K562 (cell line): ENCODE measurements around the gene KCTD19. TPM values are rescaled to one million over a fixed set of nuclear protein-coding genes. Genes with fewer than 3 reads are reported as not detected.

Experiments used
- ATF1 ChIP-seq, 2 experiments: fragments of 450-650 bp in 1 of 2; IDR thresholded peaks; 2 replicates each; pipeline ENCODE4 v1.6.1; 2016; ENCODE audit warnings: missing compliant biosample characterization in 1 of 2, missing genetic modification characterization in 1 of 2
- CCAR2 ChIP-seq: fragments of 200-400 bp; formaldehyde crosslinking; IDR thresholded peaks from 2 replicates; pipeline ENCODE4 v1.6.1; 2017; ENCODE audit warnings: mild to moderate bottlenecking, low read depth, low read length
- CREB1 ChIP-seq, 2 experiments: sonication (generic) in 1 of 2; formaldehyde crosslinking in 1 of 2; IDR thresholded peaks; 2 replicates each; pipeline versions ENCODE4 v1.6.1 to v1.8.0; 2012 to 2022; ENCODE audit warnings: inconsistent platforms in 1 of 2, mild to moderate bottlenecking in 1 of 2, missing genetic modification reagents in 1 of 2, moderate library complexity in 1 of 2
- FOXP1 ChIP-seq: sonication (generic); formaldehyde crosslinking; IDR thresholded peaks from 2 replicates; pipeline ENCODE4 v1.8.0; 2022; ENCODE audit warnings: mild to moderate bottlenecking, missing genetic modification reagents
- FUS ChIP-seq: fragments of 200-400 bp; formaldehyde crosslinking; optimal IDR thresholded peaks from 2 replicates; pipeline ENCODE3; 2017; ENCODE audit warnings: low read depth, low read length
- IFI16 ChIP-seq: fragments of 250-450 bp; sonication (Bioruptor Pico); IDR thresholded peaks from 2 replicates; pipeline ENCODE4 v2.1.2; 2022; ENCODE audit warnings: mild to moderate bottlenecking, inconsistent platforms
- KLF10 ChIP-seq: fragments of 250-450 bp; sonication (Bioruptor Pico); IDR thresholded peaks from 2 replicates; pipeline ENCODE4 v1.6.1; 2021; ENCODE audit warnings: matching md5 sums
- MEF2A ChIP-seq: IDR thresholded peaks from 2 replicates; pipeline ENCODE4 v1.6.1; 2011; ENCODE audit warnings: low read depth, mild to moderate bottlenecking, low read length, moderate library complexity; ENCODE audit not compliant: control insufficient read depth
- MEF2D ChIP-seq: conservative IDR thresholded peaks from 2 replicates; pipeline ENCODE4 v1.6.1; 2016; ENCODE audit warnings: low read depth, missing genetic modification characterization, missing compliant biosample characterization
- NCOA4 ChIP-seq: fragments of 450-650 bp; IDR thresholded peaks from 2 replicates; pipeline ENCODE4 v1.6.1; 2018; ENCODE audit warnings: mild to moderate bottlenecking; ENCODE audit not compliant: partially characterized antibody
- POU5F1 ChIP-seq: fragments of 150-350 bp; IDR thresholded peaks from 2 replicates; pipeline ENCODE4 v1.6.1; 2014; ENCODE audit warnings: borderline replicate concordance, low read length, low read depth, mild to moderate bottlenecking; ENCODE audit not compliant: partially characterized antibody
- RAD21 ChIP-seq, 2 experiments: fragments of 250-450 bp in 1 of 2; fragments of 450-650 bp in 1 of 2; sonication (Bioruptor Pico) in 1 of 2; formaldehyde crosslinking in 1 of 2; IDR thresholded peaks in 1 of 2; conservative IDR thresholded peaks in 1 of 2; 2 replicates each; pipeline versions ENCODE4 v1.4.0 to v1.8.0; 2020 to 2022; ENCODE audit warnings: mild to moderate bottlenecking in 2 of 2, moderate library complexity in 1 of 2
- RAD51 ChIP-seq: fragments of 450-650 bp; IDR thresholded peaks from 2 replicates; pipeline ENCODE4 v1.7.1; 2016; ENCODE audit warnings: low read depth, mild to moderate bottlenecking, borderline replicate concordance
- RFX1 ChIP-seq: fragments of 450-650 bp; IDR thresholded peaks from 2 replicates; pipeline ENCODE4 v1.6.1; 2016; ENCODE audit warnings: mild to moderate bottlenecking, moderate library complexity
- SAFB2 ChIP-seq: fragments of 200-400 bp; formaldehyde crosslinking; IDR thresholded peaks from 2 replicates; pipeline ENCODE4 v1.6.1; 2018; ENCODE audit warnings: borderline replicate concordance, low read length, low read depth, moderate library complexity; ENCODE audit not compliant: severe bottlenecking
- ZBTB2 ChIP-seq: fragments of 450-650 bp; IDR thresholded peaks from 2 replicates; pipeline ENCODE4 v1.6.1; 2016; ENCODE audit warnings: antibody characterized with exemption
- ZBTB8A ChIP-seq: fragments of 450-650 bp; IDR thresholded peaks from 2 replicates; pipeline ENCODE4 v1.6.1; 2018; ENCODE audit warnings: mild to moderate bottlenecking, moderate library complexity; ENCODE audit not compliant: partially characterized antibody
- ZC3H4 ChIP-seq: sonication (generic); formaldehyde crosslinking; IDR thresholded peaks from 2 replicates; pipeline ENCODE4 v1.9.0; 2021; ENCODE audit warnings: missing genetic modification reagents, borderline replicate concordance
- ZNF143 ChIP-seq: sonication (generic); formaldehyde crosslinking; IDR thresholded peaks from 2 replicates; pipeline ENCODE4 v1.9.0; 2022; ENCODE audit warnings: mild to moderate bottlenecking, missing genetic modification reagents
- ZNF431 ChIP-seq: sonication (generic); formaldehyde crosslinking; IDR thresholded peaks from 2 replicates; pipeline ENCODE4 v1.8.0; 2022; ENCODE audit warnings: mild to moderate bottlenecking, missing genetic modification reagents
- polyA plus RNA-seq, 8 experiments: library from polyadenylated mRNA; depleted of rRNA in 4 of 8; stranded (reverse) in 5 of 8; unstranded in 3 of 8; fragments of >200 nt; fragmentation: Nextera tagmentation in 2 of 8; fragmentation: Illumina TruSeq in 1 of 8; extraction: Ambion mirVana in 2 of 8; extraction: Trizol in 1 of 8; gene quantifications; 2 replicates each; pipeline versions ENCODE4 v1.2.1 to v1.2.3, GENCODE V29; 2011 to 2014; ENCODE audit warnings: inconsistent platforms in 1 of 8, missing spikeins in 1 of 8
- total RNA-seq, 7 experiments: library from RNA; depleted of rRNA in 6 of 7; stranded (reverse); fragments of >200 nt in 6 of 7; fragmentation: Illumina TruSeq in 2 of 7; extraction: Trizol in 2 of 7; gene quantifications; 2 replicates each; pipeline versions ENCODE4 v1.2.1 to v1.2.3, GENCODE V29; 2011 to 2021; ENCODE audit warnings: low replicate concordance in 1 of 7
- TF ChIP-seq, protein P1 (sequence below): fragments of 450-650 bp; formaldehyde crosslinking; IDR thresholded peaks from 2 replicates; pipeline ENCODE4 v1.4.0; 2020; ENCODE audit warnings: mild to moderate bottlenecking, moderate library complexity
- TF ChIP-seq, protein P2 (sequence below): sonication (generic); formaldehyde crosslinking; IDR thresholded peaks from 2 replicates; pipeline ENCODE4 v1.8.0; 2023; ENCODE audit warnings: mild to moderate bottlenecking, missing genetic modification reagents

KCTD19 gene
- total and polyA plus RNA-seq, 9 of the 15 experiments (the other 6 are each of a cell fraction or from before 2014, with no cell fraction given), result 0.03 to 0.91 (median 0.22) TPM; not detected in 2

GRCh38 chr16:67246081-67246755 lies 80.3 kb downstream of the KCTD19 start (continued):
- TF ChIP-seq, protein P1, sequence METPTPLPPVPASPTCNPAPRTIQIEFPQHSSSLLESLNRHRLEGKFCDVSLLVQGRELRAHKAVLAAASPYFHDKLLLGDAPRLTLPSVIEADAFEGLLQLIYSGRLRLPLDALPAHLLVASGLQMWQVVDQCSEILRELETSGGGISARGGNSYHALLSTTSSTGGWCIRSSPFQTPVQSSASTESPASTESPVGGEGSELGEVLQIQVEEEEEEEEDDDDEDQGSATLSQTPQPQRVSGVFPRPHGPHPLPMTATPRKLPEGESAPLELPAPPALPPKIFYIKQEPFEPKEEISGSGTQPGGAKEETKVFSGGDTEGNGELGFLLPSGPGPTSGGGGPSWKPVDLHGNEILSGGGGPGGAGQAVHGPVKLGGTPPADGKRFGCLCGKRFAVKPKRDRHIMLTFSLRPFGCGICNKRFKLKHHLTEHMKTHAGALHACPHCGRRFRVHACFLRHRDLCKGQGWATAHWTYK (CRISPR knock-in tag), result peak; percentile 79
- no peak for TF ChIP-seq CREB1 (IDR thresholded peaks at IDR 0.05)
- peak; percentile 50 for TF ChIP-seq CREB1 (CRISPR knock-in tag; IDR thresholded peaks at IDR 0.05)
- TF ChIP-seq ZBTB8A, result no peak
- no peak for TF ChIP-seq NCOA4
- TF ChIP-seq MEF2A, result no peak
- TF ChIP-seq IFI16 (CRISPR knock-in tag), result no peak
- TF ChIP-seq CCAR2, result no peak
- TF ChIP-seq ZBTB2, result peak; percentile 44; the same call in 1 of the 2 replicates
- no peak for TF ChIP-seq MEF2D (tag)
- TF ChIP-seq FOXP1, result 0 out of 2 replicates have a peak, but pooled peaks have one; percentile 71
- peak; percentile 83; the same call in 1 of the 2 replicates for TF ChIP-seq RAD51
- no peak for TF ChIP-seq ATF1 (CRISPR knock-in tag; IDR thresholded peaks at IDR 0.05)
- peak; percentile 59 for TF ChIP-seq ATF1 (tag; IDR thresholded peaks at IDR 0.05)
- TF ChIP-seq SAFB2, result no peak
- TF ChIP-seq RFX1, result no peak
- TF ChIP-seq POU5F1, result no peak
- TF ChIP-seq ZNF143, result 0 out of 2 replicates have a peak, but pooled peaks have one; percentile 30
- TF ChIP-seq ZNF431 (CRISPR knock-in tag), result peak; percentile 5; the same call in 1 of the 2 replicates
- TF ChIP-seq RAD21 (CRISPR knock-in tag; conservative IDR thresholded peaks at IDR 0.05 in 1 of 2, IDR thresholded peaks at IDR 0.05 in 1 of 2), result peak; percentile 52 to 58
- no peak for TF ChIP-seq FUS
- TF ChIP-seq, protein P2, sequence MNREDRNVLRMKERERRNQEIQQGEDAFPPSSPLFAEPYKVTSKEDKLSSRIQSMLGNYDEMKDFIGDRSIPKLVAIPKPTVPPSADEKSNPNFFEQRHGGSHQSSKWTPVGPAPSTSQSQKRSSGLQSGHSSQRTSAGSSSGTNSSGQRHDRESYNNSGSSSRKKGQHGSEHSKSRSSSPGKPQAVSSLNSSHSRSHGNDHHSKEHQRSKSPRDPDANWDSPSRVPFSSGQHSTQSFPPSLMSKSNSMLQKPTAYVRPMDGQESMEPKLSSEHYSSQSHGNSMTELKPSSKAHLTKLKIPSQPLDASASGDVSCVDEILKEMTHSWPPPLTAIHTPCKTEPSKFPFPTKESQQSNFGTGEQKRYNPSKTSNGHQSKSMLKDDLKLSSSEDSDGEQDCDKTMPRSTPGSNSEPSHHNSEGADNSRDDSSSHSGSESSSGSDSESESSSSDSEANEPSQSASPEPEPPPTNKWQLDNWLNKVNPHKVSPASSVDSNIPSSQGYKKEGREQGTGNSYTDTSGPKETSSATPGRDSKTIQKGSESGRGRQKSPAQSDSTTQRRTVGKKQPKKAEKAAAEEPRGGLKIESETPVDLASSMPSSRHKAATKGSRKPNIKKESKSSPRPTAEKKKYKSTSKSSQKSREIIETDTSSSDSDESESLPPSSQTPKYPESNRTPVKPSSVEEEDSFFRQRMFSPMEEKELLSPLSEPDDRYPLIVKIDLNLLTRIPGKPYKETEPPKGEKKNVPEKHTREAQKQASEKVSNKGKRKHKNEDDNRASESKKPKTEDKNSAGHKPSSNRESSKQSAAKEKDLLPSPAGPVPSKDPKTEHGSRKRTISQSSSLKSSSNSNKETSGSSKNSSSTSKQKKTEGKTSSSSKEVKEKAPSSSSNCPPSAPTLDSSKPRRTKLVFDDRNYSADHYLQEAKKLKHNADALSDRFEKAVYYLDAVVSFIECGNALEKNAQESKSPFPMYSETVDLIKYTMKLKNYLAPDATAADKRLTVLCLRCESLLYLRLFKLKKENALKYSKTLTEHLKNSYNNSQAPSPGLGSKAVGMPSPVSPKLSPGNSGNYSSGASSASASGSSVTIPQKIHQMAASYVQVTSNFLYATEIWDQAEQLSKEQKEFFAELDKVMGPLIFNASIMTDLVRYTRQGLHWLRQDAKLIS (CRISPR knock-in tag), result no peak
- TF ChIP-seq ZC3H4 (CRISPR knock-in tag), result no peak
- TF ChIP-seq KLF10 (CRISPR knock-in tag), result no peak
